GM18868 (cell line): ENCODE results near the gene RFX4.
"Not testable (repeated sequence)": the region's sequence is repeated elsewhere in the genome, so short reads cannot be mapped to it uniquely, and the experiment has no call there.

Source experiments
- ATAC-seq: cut with Tn5 transposase; IDR thresholded peaks from one replicate; pipeline ENCODE4 v1.9.1; 2021; ENCODE audit warnings: mild to moderate bottlenecking, moderate library complexity; ENCODE audit not compliant: unreplicated experiment

Gene RFX4

DNA sequence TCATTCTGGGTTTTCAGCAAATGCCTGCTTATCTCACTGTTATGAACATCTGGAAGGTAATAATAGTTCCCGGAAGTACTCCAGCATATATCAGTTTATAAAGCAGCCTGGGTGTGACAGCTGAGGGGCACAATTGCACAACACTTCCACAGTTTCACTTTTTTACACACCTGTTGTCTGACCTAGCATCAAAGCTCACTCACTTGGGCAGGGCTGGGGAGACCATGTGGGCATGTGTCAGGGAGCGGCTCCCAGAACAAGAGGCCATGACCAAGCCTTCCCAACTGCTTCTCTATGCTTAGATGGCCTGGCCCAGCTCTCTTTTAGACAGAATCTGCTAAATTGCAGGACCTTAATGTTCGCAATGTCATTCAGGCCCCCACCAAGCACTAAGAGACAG is 140.6 kb downstream of the RFX4 start:
- ATAC-seq, result no peak

DNA sequence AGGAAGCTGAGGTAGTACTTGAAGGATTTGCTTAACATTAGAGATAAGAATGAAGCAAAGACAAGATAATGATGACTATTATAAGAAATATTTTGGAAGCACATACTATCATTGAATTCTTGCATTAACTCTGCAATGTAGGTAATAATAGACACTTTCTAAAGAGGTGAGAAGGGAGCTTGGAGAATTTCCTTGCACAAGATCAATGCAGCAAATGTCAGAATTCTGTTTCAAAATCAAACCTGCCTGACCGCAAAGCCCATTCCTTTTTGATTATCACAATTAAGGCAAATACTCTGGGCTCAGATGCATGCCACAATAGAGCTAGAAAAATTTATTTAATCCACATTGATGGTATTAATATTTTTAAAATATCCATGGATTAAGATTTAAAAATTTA is 141.3 kb downstream of the RFX4 start:
- ATAC-seq, result no peak

DNA sequence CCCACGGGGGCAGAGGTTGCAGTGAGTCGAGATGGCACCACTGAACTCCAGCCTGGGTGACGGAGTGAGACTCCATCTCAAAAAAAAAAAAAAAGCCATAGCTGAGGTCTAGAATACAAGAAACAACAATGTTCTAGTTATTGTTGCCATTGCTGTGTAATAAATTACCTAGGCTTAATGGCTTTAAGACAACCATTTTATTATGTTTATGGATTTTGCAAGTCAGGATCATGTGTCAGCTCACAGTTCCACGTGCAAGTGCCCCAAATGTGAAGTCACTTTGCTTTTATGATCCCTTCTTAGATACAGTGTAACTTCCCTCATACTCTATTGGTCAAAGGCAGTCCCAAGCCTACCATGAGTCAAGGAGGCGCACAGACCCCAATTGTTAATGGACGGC is 142.1 kb downstream of the RFX4 start:
- no peak for ATAC-seq

DNA sequence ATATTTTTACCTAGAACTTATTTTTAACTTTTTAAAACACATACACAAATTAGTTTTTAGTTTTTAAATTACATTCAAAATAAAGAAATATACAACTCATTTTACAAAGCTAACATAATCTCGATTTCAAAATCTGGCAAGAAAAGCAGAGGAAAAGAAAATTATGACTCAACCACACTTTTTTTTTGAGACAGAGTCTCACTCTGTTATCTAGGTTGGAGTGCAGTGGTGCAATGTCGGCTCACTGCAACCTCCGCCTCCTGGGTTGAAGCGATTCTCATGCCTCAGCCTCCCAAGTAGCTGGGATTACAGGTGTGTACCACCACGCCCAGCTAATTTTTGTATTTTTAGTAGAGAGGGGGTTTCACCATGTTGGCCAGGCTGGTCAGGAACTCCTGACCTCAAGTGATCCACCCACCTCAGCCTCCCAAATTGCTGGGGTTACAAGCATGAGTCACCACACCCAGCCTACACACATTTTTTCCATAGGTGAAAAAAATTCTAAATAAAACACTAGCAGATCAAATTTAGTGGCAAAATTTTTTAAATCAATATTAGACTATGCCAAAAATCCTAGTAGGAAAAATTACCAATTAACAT is 143.9 kb downstream of the RFX4 start:
- ATAC-seq, result not testable (repeated sequence)

DNA sequence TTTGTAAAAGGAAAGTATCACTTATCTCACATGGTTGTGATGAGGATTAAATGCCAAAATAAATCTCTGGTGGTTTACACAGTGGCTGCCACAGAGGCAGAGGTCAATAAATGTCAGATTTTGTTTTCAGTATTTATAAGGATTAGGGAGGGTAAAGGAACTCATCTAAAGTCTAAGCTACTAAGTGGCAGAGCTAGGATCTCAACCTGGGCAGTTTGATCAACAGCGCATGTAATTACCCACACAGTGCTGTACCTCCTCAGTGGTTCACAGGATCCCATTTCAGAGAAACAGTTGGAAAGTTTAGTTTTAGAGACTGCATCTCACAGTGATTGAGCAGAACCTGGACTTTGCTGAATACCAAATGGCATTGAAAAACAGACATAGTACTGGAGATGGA is 146.8 kb downstream of the RFX4 start:
- no peak for ATAC-seq

DNA sequence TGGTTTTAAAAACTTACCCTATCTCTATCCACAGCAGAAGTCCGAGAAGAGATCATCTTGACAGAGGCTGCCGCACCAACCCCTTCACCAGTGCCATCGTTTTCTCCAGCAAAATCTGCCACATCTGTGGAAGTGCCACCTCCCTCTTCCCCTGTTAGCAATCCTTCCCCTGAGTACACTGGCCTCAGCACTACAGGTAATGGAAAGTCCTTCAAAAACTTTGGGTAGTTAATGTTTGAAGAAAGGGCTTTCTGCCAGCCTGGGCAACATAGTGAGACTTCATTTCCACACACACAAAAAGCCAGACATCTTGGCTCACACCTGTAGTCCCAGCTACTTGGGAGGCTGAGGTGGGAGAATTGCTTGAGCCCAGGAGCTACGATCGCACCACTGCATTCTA is 150.1 kb downstream of the RFX4 start:
- ATAC-seq, result no peak

DNA sequence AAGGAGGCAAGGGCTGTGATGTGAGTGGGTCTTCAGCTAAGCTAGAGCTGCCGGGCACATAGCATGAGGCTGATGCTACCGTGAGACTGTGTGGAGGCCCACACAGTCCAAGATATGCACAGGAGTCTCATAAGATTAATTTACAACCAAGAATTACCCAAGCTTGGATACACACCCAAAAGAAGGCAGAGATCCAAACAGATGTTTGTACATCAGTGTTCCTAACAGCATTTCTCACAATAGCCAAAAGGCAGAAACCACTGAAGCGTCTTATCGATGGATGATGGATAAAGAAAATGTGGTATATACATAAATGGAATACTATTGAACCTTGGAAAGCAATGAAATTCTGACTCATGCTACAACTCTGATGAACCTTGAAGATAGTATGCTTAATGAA is 150.9 kb downstream of the RFX4 start:
- ATAC-seq, result no peak

DNA sequence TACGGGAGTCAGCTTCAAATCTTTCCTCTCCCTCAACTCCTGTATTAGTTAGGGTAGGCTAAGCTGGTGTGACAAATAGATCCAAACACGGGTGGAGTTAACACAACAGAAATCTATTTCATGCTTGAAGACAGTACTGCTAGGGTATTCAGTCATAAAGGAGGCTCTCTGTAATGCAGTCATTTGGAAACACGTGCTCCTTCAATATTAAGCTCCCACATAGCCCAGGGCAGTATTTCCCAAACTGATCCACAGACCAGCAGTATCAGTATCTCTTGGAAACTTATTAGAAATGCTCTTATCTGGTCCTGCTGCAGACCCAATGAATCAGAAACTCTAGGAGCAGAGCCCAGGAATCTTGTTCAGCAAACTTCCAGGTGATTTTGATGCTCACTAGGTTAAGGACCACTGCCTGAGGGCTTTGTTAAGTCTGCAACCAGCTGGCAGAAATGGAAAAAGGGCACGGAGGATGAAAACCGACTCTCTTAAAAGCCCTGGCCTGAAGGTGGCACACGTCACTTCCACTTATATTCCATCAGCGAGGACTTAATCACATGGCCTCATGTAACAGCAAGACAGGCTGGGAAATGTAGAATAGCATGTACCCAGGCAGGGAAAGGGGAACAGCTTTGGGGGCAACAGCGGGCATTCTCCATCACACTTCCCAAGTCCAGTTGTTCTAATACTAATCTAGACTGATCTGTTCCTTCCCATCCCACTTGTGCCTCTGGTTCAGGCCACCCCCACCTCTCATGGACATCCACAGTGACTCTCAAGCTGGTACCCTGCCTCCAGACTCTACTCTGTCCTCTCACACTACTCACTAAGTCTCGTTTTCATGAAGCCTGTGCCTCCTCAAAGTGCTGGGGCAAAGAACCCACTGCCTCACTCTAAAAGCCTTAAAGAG is 153.5 kb downstream of the RFX4 start:
- ATAC-seq, result no peak

DNA sequence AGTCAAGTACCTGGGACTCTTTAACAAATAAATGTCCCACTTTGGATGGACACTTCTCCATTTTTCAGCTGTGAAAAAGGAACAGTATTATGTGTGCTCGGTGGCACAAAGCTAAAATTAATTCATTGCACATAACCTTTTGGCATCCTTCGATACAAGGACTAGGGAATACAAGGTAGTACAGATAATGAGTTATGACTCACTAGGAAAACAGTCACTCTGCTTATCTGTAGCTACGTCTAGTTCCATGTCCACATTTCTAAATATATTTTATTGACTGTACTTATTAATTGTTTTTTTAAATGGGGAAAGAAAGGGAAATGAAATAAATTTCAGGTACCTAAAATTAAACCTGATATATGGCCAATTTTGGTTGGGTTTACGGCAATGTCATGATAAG is 156.5 kb downstream of the RFX4 start:
- ATAC-seq, result no peak

DNA sequence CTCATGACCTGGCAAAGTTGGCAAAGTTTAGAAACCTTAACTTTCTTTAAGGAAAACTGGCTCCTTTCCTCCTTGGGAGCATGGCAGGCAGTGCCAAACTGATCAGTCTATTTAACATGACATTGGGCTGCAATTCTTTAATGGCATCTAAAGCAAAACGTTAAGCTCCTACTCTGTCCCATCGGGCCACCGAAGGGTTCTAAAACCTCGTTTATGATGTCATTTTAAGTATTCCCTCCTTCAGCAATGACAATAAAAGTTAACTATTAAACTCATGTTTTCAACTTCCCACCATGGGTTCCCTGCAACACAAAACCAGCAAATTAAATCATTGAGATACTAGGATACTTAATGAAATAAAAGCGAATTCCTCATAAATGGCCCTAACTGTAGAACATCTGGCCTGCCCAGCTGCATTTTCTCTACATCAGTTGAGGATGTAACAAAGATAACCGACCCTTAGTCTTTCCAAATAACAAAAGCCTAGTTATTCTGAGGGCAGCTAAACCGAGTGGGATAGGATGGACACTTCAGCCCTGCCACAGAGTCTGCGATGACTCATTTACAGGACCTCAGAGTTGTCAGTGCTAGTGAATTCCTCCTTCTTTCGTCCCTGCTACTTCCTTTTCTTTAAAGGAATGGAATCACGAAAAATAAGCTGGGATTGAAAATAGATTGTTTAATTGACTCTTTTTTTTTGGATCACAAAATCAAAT is 157.2 kb downstream of the RFX4 start:
- no peak for ATAC-seq

DNA sequence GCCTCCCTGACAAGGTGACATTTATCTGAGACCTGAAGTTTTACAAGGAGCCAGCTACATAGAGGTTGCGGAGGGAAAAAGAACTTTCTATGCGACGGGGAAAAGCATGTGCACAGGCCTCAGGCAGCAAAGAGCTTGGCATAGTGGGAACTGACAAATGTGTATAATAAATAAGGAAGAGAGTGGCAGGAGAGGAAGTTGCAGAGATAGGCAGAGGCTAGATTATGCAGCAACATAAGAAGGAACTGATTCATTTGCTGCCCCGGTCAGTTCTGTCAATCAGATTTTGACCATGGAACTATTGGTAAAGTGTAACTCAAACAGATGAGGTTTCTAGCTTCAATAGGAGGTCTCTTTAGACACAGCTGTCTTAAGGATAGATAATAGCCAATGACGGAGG is 158.0 kb downstream of the RFX4 start:
- no peak for ATAC-seq

DNA sequence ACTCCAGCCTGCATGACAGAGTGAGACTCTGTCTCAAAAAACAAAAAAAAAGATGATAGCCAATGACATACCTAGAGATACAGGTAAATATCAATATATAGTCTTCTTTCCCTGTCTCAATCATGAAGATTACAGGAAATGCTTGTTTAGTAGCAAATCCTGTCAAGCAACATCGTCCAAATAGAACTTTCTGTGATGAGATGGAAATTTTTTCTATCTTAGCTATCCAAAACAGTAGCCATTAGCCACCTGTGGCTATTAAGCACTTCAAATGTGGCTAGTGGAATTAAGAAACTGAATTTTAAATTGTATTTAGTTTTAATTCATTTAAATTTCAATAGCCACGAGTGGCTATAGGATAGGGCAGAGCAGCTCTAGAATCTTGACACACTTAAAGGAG is 158.4 kb downstream of the RFX4 start:
- ATAC-seq, result no peak

DNA sequence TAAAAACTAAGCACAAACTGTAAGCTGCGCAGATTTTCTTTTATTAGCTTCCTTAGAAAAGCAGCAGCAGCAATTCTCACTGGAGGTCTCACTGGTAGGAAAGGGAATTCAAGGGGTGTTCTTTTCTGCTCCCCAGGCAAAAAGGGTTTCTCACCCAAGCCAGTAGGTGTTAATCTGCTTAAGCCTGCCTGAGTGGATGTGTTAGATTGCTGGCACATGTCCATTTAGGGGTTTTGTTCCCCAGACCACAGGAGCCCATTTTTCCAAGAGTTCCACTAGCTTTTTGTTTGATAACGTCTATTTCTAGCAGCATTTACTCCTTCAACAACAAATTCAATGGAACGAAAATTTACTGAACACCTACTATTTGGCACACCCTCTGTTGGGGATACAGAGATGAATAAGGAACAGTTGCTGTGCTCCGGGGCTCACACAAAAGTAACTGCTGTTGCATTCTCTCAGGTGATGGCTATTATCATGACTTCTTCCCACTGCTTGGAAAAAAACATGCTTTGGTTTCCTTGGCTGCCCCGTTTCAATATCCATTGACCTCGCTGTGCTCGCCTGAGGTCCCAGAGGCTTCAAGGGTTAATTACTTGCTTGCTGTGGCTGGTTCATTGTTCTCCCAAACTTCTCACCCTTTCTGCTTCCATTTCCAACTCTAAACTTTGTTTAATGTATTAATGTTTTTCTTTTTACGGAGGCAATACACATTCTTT is 160.6 kb downstream of the RFX4 start:
- ATAC-seq, result no peak

DNA sequence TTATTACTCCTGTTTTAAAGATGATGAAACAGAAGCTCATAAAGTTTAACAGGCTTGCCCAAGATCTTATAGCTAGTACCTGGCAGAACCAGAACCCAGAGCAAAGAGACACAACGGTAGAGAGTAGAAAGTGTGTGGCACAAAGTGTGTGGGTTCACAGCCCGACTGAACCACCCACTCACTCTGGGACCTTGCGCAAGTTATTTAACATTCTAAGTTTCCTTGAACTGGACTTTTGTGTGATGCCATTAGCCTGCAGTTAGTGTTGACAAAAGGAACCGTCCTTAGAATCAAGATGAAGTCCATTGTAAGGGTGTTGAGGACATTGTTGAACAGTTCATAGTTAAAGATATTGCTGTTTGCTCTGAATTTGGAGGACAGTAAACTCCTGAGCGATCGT is 161.8 kb downstream of the RFX4 start:
- no peak for ATAC-seq

DNA sequence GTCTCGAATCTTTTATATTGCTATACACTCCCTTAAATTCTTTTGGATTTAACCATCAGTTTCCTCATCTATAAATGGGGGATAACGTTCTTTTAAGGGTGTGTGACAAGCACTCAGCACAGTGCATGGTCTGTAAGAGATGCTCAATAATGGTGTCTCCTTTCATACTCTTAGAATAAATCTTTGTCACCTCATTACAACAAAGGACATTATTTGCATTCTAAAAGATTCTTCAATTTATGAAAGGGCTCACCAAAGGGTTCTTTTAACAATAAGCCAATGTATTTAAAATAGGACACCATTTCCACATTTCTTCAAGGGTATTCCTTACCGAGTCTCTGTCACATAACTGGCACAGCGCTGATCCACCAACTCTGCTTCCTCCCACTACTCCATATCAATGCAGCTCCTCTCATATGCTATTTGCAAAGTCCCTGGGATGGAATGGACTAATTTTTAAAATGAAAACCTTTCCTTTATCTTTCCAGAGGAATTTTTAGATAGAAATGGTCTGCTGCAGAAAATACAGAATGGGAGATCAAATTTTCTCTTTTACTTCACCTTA is 162.5 kb downstream of the RFX4 start:
- no peak for ATAC-seq

DNA sequence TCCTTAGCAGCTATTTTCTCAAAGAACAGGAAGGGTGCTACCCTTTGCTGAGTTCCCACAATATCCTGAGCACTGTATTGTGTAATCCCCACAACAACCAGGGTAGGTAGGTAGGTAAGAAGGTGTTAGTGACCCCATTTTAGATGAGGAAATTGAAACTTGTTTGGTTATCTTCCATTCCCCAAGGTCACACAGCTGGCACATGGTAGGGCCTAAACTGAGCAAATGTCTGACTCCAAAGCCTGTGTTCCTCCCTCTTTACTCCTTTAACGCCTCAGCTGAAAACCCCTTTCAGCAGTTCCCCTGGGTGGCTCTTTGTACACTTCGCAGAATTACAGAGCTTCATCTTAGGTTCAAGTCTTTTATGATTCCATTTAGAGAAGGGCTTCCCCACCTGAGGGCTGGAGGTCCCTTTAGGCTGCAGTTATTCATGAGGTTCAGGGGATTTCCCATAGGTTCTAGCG is 165.2 kb downstream of the RFX4 start:
- peak; percentile 56 for ATAC-seq

DNA sequence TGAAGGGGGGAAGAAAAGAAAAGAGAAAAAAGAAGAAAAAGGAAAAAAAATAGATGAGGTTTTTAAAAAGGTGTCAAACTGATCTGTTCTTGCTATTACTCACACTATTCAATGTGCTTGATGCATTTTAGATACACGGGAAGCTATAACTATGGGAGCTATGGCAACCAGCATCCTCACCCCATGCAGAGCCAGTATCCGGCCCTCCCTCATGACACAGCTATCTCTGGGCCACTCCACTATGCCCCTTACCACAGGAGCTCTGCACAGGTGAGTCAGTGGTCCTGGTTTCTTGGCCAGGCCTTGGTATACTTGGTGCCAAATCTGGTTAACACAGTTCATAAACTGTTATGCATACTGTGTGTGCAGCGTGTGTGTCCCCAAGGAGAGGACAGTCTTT is 167.7 kb downstream of the RFX4 start:
- no peak for ATAC-seq

DNA sequence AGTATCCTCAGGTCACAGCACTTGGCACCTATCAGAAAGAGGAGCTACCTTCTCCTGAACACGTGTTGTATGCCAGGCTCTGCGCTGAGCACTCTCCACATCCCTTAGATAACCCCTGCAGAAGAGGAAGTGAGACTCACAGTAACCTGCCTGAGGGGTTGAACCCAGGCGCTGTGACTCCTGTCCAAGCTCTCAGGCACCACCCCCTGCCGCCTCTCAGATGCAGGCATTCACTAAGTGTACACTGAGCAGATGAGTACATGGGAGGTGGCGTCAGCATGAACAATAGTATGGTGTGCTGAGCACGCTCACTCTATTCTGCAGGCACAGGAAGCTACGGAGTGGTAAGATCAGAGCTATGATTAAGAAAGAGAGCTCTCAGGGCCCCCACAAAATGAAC is 170.7 kb downstream of the RFX4 start:
- peak; percentile 98 for ATAC-seq

DNA sequence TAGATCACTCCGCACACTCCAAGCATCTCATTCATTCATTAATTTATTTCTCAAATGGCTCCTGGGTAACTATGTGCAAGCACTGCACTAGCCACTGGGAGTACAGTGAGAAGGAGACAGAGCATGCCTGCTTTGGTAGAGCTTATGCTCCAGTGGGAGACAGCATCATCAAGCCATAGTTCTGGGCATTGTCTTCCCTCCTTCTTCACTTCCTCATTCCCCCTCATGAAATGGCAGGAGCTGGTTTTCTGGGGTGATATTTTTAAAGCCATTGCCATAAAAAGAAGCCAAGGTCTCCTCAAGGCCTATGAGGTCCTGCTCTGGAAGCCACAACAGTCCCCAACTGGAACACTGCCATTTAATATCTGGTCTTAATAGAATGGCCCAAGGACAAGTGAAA is 171.5 kb downstream of the RFX4 start:
- no peak for ATAC-seq

DNA sequence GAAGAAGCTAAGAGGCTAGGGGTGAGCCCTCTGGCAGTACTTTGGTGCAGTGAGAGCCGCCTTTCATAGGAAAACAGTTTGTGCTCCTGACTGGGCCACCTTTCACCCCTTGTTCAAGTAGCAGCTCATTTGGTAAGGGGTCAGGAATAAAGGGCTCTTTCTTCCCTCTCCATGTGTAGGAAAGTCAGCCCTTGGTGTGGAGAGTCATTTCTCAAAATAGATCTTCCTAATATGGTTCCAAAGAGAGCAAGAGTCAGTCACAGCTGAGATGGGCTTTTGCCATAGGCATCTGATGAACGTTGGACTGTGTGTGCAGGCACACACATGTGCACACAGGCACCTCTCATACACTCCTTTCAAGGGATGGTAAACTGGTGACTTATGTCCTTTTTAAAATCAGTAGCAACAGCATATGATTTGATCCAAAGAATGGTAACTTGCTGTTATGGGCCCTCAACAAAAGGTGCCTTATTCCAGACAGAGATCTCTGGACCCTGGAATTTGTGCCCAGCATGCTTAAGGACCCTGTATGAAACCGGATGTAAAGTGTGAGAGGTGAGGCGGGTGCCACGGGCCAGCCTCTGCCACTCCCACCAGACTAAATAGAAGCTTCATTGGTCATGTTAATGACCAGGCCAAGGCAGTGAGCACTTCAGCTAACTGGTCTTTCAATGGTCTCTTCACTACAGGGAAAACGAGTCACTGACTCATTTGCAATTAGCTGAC is 175.0 kb downstream of the RFX4 start:
- ATAC-seq, result no peak
